Measurements from ENCODE around the gene CELA2B.

DNA sequence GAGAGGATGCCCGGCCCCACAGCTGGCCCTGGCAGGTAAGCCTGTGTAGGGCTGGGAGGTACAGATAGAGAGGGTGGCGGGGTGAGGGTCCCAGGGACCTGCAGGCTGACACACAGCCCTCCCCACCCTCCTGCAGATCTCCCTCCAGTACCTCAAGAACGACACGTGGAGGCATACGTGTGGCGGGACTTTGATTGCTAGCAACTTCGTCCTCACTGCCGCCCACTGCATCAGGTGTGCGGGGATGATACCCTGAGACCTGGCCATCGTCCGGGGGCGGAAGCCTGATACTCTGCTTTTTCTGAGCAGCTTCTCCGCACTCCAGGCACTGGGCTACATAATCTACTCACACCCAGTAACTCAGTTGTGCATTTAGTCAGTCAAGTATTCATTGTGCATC lies 35.5 kb upstream of the CELA2B start:
- TF ChIP-seq CTCF (IDR thresholded peaks at IDR 0.05) = no peak
- no peak for TF ChIP-seq POLR2A (IDR thresholded peaks at IDR 0.05)
